OCI-LY3 (cell line): ENCODE measurements around the gene PFN4.

Experiments
- H2AFZ ChIP-seq: fragments of 200-600, 300-600 bp; shearing (Covaris generic); 2 replicates; pipeline ENCODE4 v1.6.0; 2014; ENCODE audit warnings: antibody characterized with exemption, low read depth, low read length
- H3K27ac ChIP-seq: fragments of 200-600, 300-600 bp; sonication (generic); 2 replicates; pipeline ENCODE4 v1.5.1; 2014; ENCODE audit warnings: mild to moderate bottlenecking, low read length, moderate library complexity, mixed read lengths
- H3K27me3 ChIP-seq: fragments of 200-600, 300-600 bp; sonication (generic); 2 replicates; pipeline ENCODE4 v1.6.1; 2014; ENCODE audit warnings: low read depth, low read length, mixed read lengths
- H3K36me3 ChIP-seq: fragments of 200-600, 300-600 bp; sonication (generic); replicated peaks from 2 replicates; pipeline ENCODE3; 2014; ENCODE audit warnings: low read depth, low read length, mixed read lengths
- H3K4me1 ChIP-seq: fragments of 300-600, 200-600 bp; sonication (generic); 2 replicates; pipeline ENCODE4 v1.6.1; 2014; ENCODE audit warnings: low read length, mixed read lengths
- H3K4me2 ChIP-seq: fragments of 200-600, 300-600 bp; sonication (generic); 2 replicates; pipeline ENCODE4 v1.6.1; 2014; ENCODE audit warnings: low read length, mixed read lengths
- H3K4me3 ChIP-seq: fragments of 300-600, 200-600 bp; sonication (generic); 2 replicates; pipeline ENCODE4 v1.5.1; 2014; ENCODE audit warnings: antibody characterized with exemption, mild to moderate bottlenecking, low read length, moderate library complexity
- H3K79me2 ChIP-seq: fragments of 300-600, 200-600 bp; shearing (Covaris generic); 2 replicates; pipeline ENCODE4 v1.6.1; 2014; ENCODE audit warnings: mild to moderate bottlenecking, low read length, mixed read lengths
- H3K9ac ChIP-seq: fragments of 300-600, 200-600 bp; shearing (Covaris generic); 2 replicates; pipeline ENCODE4 v1.6.0; 2014; ENCODE audit warnings: mild to moderate bottlenecking, low read length, moderate library complexity
- H3K9me3 ChIP-seq: fragments of 200-600, 300-600 bp; shearing (Covaris generic); 2 replicates; pipeline ENCODE4 v1.6.1; 2014; ENCODE audit warnings: low read length, mixed read lengths; ENCODE audit not compliant: insufficient read depth
- H4K20me1 ChIP-seq: fragments of 200-600, 300-600 bp; sonication (generic); 2 replicates; pipeline ENCODE4 v1.6.1; 2016; ENCODE audit warnings: low read length, mixed read lengths; ENCODE audit not compliant: insufficient read depth
- CTCF ChIP-seq: fragments of 200-600, 300-600 bp; sonication (generic); IDR thresholded peaks from 2 replicates; pipeline ENCODE4 v1.5.1; 2014; ENCODE audit warnings: antibody characterized with exemption, low read length, low read depth
- EZH2phosphoT487 ChIP-seq: fragments of 200-600 bp; shearing (Covaris generic); IDR thresholded peaks from 2 replicates; pipeline ENCODE4 v1.6.1; 2018; ENCODE audit warnings: antibody characterized with exemption, mixed run types, low read depth

PFN4 gene

DNA sequence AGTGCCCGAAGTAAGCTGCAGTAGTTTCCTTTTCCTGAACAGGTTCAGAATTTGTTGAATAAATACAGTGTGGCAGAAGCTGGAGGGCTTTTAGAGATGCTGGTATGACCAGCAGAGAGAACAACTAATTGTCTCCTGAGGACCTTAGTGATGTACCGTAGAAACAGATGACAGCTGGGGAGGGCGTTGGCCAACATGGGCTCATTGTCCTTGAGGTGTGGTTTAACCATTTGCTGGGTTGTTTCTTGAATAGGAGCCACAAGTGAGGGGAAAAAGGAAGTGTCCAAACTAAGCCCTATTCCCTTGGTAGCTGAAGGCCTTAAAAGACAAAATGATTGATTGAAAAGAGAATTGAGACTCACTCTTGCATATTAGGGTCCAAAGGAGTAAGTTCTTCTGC lies 40.1 kb upstream of the PFN4 start:
- H3K9me3 ChIP-seq = no peaks in the 10 kb centered on the region
- H3K9ac ChIP-seq = no peak overlapping the region
- H2AFZ ChIP-seq = no peak overlapping the region
- no peak overlapping the region for H3K27ac ChIP-seq
- no peaks in the 10 kb centered on the region for H3K79me2 ChIP-seq
- H3K4me1 ChIP-seq = peaks cover 12% of the 10 kb centered on the region
- TF ChIP-seq CTCF = no peak
- no peak for TF ChIP-seq EZH2phosphoT487
- H3K36me3 ChIP-seq = no peaks in the 10 kb centered on the region
- H3K27me3 ChIP-seq = no peaks in the 10 kb centered on the region
- no peak overlapping the region for H3K4me3 ChIP-seq
- H3K4me2 ChIP-seq = no peak overlapping the region
- no peaks in the 10 kb centered on the region for H4K20me1 ChIP-seq

GRCh38 chr2:24162494-24162893 lies 39.4 kb upstream of the PFN4 start:
- no peaks in the 10 kb centered on the region for H4K20me1 ChIP-seq
- H3K27me3 ChIP-seq = no peaks in the 10 kb centered on the region
- no peak overlapping the region for H3K9ac ChIP-seq
- no peak overlapping the region for H3K27ac ChIP-seq
- H3K79me2 ChIP-seq = no peaks in the 10 kb centered on the region
- peaks cover 12% of the 10 kb centered on the region for H3K4me1 ChIP-seq
- H3K4me3 ChIP-seq = no peak overlapping the region
- no peaks in the 10 kb centered on the region for H3K9me3 ChIP-seq
- no peak overlapping the region for H3K4me2 ChIP-seq
- no peak overlapping the region for H2AFZ ChIP-seq
- no peaks in the 10 kb centered on the region for H3K36me3 ChIP-seq
- TF ChIP-seq CTCF (no peak), EZH2phosphoT487 (no peak)

DNA sequence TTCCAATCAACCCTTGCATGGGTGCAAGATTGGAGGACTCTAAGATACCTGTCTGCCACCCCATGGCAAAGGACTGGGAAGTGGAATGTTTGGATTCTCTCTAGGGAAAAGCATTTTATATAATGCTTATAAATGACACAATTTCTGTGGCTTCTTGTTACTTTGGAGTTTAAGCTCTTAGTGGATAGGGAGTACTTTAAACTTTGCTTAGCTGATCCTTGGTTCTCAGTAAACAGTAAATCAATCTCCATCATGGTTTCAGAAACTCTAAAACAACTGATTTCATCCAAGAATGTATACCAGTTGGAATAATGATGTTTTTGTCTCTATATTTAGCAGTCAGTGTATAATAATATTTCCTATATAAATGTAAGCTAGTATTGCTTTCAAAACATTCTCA lies 37.6 kb upstream of the PFN4 start:
- TF ChIP-seq EZH2phosphoT487 = no peak
- no peak for TF ChIP-seq CTCF
- H2AFZ ChIP-seq = no peak overlapping the region
- no peaks in the 10 kb centered on the region for H3K27me3 ChIP-seq

DNA sequence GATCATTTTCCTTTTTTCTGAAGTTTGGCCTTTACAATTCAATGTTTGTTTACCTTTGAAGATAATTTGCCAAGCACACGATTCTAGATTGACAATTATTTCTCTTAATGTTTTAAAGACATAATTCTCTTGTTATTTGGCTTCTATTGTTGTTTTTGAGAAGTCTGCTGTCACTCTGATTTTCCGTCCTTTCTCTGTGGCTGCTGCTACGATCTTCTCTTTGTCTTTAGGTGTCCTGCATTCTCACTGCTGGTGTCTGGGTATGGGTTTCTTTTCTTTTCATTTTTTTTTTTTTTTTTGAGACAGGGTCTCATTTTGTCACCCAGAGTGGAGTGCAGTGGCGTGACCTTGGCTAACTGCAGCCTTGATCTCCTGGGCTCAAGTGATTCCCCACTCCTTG lies 36.6 kb upstream of the PFN4 start:
- Histone ChIP-seq H3K79me2 (no peaks in the 10 kb centered on the region), H3K36me3 (no peaks in the 10 kb centered on the region), H3K4me1 (peaks cover 8% of the 10 kb centered on the region), H3K27me3 (no peaks in the 10 kb centered on the region), H4K20me1 (no peaks in the 10 kb centered on the region), H3K4me2 (no peak overlapping the region), H3K27ac (no peak overlapping the region), H3K9ac (no peak overlapping the region), H2AFZ (no peak overlapping the region), H3K9me3 (no peaks in the 10 kb centered on the region), H3K4me3 (no peak overlapping the region)
- TF ChIP-seq EZH2phosphoT487 = no peak
- no peak for TF ChIP-seq CTCF

More for the DNA sequence above, 37.6 kb upstream of the PFN4 start:
- Histone ChIP-seq H3K36me3 (no peaks in the 10 kb centered on the region), H4K20me1 (no peaks in the 10 kb centered on the region), H3K9me3 (no peaks in the 10 kb centered on the region), H3K4me1 (peaks cover 12% of the 10 kb centered on the region), H3K27ac (no peak overlapping the region), H3K79me2 (no peaks in the 10 kb centered on the region), H3K4me3 (no peak overlapping the region), H3K4me2 (no peak overlapping the region), H3K9ac (no peak overlapping the region)
